ENCODE measurements around the gene CHRNA10.

DNA sequence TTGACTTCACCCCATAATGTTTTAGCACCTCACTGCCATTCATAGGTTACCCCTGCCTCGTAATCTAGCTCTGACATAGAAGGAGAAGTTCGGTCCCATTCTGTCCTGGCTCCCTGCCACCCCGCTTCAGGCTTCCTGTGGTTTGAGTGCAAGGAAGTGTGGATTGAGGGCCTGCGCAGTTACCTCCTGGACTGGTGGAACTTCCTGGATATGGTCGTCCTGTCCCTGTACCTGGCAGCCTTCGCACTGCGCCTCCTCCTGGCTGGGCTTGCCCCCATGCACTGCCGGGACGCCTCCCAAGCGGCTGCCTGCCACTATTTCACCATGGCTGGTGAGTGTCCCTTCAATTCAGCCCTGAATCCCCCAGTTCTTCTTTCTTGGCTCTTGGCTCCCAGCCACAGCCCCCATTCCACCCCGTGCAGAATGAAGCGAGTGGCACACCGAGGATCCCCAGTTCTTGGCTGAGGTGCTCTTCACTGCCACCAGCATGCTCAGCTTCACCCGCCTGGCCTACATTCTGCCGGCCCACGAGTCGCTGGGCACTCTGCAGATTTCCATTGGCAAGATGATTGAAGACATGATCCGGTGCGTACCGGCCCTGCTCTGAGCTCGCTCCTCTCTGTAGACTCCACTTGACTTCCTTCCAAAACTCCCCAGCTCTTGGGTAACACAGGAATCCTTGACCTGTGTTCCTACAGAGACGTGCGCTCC lies 44.8 kb downstream of the CHRNA10 start:
- no peak for TF ChIP-seq POLR2AphosphoS5 (IDR thresholded peaks at IDR 0.05; ENCODE audit: borderline replicate concordance, low read depth, low read length)
- no peak for TF ChIP-seq EZH2 (IDR thresholded peaks at IDR 0.05)
- TF ChIP-seq FOXP2 (optimal IDR thresholded peaks at IDR 0.05; ENCODE audit: control extremely low read depth, extremely low read length, insufficient read depth): no peak

Measured in SK-N-MC (cell line).